SK-N-SH treated with all-trans-retinoic acid at 6 μM for 48 hours (cell line): Measurements from ENCODE around the gene ANKRD60.

Experiments used
- ATAC-seq: fragments of 200-7000 bp; cut with Tn5 transposase; 3 replicates; pipeline ENCODE4 v1.9.1; 2020; ENCODE audit warnings: mild to moderate bottlenecking, moderate library complexity
- ARNTL ChIP-seq: fragments of 450-650 bp; formaldehyde crosslinking; IDR thresholded peaks from 2 replicates; pipeline ENCODE4 v1.5.0; 2020; ENCODE audit warnings: low read depth, mild to moderate bottlenecking, moderate library complexity, borderline replicate concordance
- BACH2 ChIP-seq: fragments of 250-450 bp; sonication (Bioruptor Pico); IDR thresholded peaks from 2 replicates; pipeline ENCODE4 v1.9.0; 2021; ENCODE audit warnings: mild to moderate bottlenecking, borderline replicate concordance
- ISL1 ChIP-seq: fragments of 250-450 bp; sonication (Bioruptor Pico); IDR thresholded peaks from 2 replicates; pipeline ENCODE4 v2.1.2; 2022; ENCODE audit warnings: mild to moderate bottlenecking, moderate library complexity
- RARB ChIP-seq: fragments of 250-450 bp; sonication (Bioruptor Pico); IDR thresholded peaks from 2 replicates; pipeline ENCODE4 v1.8.0; 2021; ENCODE audit warnings: mild to moderate bottlenecking, moderate library complexity
- SNAI2 ChIP-seq: fragments of 250-450 bp; sonication (Bioruptor Pico); IDR thresholded peaks from 2 replicates; pipeline ENCODE4 v1.5.0; 2020; ENCODE audit warnings: mild to moderate bottlenecking, moderate library complexity
- ZNF8 ChIP-seq: fragments of 450-650 bp; formaldehyde crosslinking; IDR thresholded peaks from 2 replicates; pipeline ENCODE4 v1.5.0; 2020; ENCODE audit warnings: mild to moderate bottlenecking, moderate library complexity

ANKRD60 gene

DNA sequence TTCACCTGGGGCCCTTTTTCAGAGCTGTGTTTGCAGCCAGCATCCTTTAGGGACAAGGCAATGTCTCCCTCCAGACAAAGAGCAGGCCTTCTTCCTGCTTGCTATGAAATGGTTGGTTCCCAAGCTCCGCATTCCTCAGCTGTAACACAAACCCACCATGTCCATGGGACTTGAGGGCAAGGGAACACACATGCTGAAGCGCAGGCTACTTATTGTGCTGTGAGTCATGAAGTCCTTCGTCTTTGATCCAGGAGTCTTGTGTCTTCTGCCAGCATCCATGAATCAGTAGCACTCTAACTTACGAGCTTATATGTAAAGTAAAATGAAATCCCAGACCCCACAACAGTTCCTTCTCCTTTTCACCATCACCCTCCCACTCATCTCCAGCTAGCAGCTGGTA is 59.0 kb downstream of the ANKRD60 start:
- peak; percentile 41; the same call in 1 of the 3 replicates for ATAC-seq
- TF ChIP-seq ARNTL (CRISPR knock-in tag), result no peak

DNA sequence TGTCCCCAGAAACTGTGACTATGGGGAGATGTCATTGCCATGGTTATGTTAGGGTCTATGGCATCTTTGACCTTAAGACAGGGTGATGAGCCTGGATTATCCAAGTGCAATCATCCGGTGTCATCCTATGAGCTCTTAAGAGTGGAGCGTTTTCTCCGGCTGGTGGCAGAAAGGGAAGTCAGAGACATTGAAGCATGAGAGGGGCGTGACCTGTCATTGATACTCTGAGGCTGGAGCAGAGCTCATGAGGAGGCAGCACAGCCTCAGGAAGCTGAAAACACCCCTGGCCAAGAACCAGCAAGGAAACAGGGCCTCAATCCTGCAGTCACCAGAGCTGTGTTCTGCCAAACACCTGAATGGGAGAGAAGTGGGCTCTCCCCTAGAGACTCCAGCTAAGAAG is 59.6 kb downstream of the ANKRD60 start:
- ATAC-seq, result no peak
- TF ChIP-seq ZNF8 (CRISPR knock-in tag), result no peak

DNA sequence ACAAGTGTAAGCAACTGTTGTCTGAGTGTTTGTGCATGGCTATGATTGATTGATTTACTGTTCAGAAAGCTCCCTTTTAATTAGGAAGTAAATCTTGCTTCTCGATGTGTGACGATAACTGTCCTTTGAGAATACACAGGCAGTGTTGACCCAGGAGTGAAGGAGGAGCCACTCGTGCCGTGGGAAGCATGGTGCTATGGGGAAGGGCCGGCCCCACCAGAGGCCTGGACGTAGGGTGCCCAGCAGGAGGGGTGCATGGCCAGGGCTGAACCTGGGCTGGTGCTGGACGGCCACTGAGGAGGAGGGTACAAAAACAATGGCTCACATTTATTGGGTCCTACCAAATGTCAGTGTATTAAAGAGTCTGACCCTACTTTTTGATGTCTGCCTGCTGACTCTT is 60.7 kb downstream of the ANKRD60 start:
- TF ChIP-seq SNAI2 (CRISPR knock-in tag), result no peak
- no peak for TF ChIP-seq BACH2 (CRISPR knock-in tag)
- no peak for TF ChIP-seq ISL1 (CRISPR knock-in tag)
- TF ChIP-seq RARB (CRISPR knock-in tag), result no peak
- no peak for ATAC-seq
